ENCODE measurements around the gene ID4. TPM values are rescaled to one million over a fixed set of nuclear protein-coding genes. Genes with fewer than 3 reads are reported as not detected.
"Not testable (repeated sequence)": the region's sequence is repeated elsewhere in the genome, so short reads cannot be mapped to it uniquely, and the experiment has no call there.

Gene ID4
- total RNA-seq, 4 donors from 2014 or later = 60.2 to 158 (median 63.3) TPM

DNA sequence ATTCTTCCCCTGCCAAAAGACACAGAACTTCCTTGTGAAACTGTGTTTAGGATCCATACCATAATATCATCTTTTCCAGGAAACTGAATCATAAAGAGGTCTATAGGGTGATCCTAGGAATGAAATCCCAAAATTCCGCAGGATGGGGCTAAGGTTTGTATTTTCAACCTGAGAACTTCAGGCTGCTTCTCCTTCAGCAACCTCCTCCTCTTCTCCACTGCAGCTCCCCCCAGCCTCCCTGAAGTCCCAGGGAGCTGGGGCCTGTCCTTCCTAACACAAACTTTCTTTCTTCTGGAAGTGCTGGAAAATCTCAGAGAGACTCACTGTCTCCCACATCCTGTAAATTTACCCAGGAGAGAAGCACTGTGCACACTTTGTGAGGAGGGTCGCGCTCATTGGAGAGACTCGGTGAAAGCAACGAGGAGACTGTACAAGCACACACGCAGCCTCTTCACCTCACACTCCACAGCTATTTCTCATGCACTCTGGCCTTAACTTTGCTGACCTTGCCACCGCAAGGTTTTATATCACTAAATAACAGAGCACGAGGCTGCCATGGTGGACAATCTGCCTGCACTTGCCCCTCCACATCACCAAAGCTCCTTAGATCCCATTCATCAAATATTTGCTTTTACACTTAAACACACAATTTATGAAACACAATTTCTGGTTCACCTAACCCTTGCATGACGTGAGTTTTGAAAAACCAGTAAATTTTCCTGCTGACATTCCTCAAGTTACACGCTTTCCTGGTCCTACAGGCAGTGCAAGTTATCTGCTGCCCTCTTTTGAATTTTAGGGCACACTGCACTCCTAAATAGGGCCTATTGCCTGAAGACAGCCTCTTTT lies 14.3 kb downstream of the ID4 start:
- H3K4me1 ChIP-seq = peaks cover 6 to 36% (median 34%) of the 10 kb centered on the region in 4 donors
- H3K4me3 ChIP-seq = peak overlapping the region in 2 of 4 donors; percentile 13 to 25
- DNase-seq (ENCODE audit: extremely low spot score) = no peak
- H3K36me3 ChIP-seq = no peaks in the 10 kb centered on the region
- peak; percentile 89 to 93 (median 92) for TF ChIP-seq CTCF (IDR thresholded peaks at IDR 0.05)
- no peak for TF ChIP-seq POLR2A (IDR thresholded peaks at IDR 0.05; ENCODE audit: low read depth)
- H3K27ac ChIP-seq (replicated peaks in 1 of 4) = peak overlapping the region; percentile 66 to 82 (median 74)
- no peaks in the 10 kb centered on the region for H3K27me3 ChIP-seq
- WGBS = 24% methylated on average over 10 of the region's 10 CpGs
- intact Hi-C loops (cut with DNase I) = loop anchor here (2.0 to 10.0 kb wide), 4 partner anchors 39 to 1257 kb away; no protein-coding TSS in a partner anchor
- no peaks in the 10 kb centered on the region for H3K9me3 ChIP-seq

DNA sequence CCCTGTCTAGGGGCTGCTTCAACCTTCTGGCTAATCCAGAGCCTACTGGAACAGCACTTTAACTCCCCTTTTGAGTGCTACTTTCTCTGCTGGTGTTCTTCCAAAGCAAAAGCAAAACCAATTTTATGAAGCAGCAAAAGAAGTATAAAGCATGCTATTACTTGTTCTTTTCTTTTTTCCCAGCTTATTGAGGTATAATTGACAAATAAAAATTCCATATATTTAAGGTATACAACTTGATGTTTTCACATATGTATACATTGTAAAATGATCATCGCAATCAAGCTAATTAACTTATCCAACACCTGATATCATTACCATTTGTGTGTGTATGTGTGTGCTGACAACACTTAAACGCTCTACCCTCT lies 14.9 kb downstream of the ID4 start:
- Histone ChIP-seq H3K27ac (replicated peaks in 1 of 4) (peak overlapping the region in 3 of 4 donors; percentile 66 to 82 (median 75)), H3K4me3 (no peak overlapping the region), H3K27me3 (no peaks in the 10 kb centered on the region), H3K9me3 (no peaks in the 10 kb centered on the region), H3K4me1 (peaks cover 6 to 36% (median 34%) of the 10 kb centered on the region in 4 donors), H3K36me3 (no peaks in the 10 kb centered on the region)
- 95% methylated on average over 2 of the region's 2 CpGs for WGBS
- TF ChIP-seq CTCF (IDR thresholded peaks at IDR 0.05) = no peak
- TF ChIP-seq POLR2AphosphoS5 (IDR thresholded peaks at IDR 0.05) = no peak
- TF ChIP-seq POLR2A (IDR thresholded peaks at IDR 0.05; ENCODE audit: low read depth) = no peak
- no peak for TF ChIP-seq EP300 (IDR thresholded peaks at IDR 0.05)
- intact Hi-C loops (cut with DNase I) = loop anchor here (5.0 to 10.0 kb wide), 3 partner anchors 857 to 1257 kb away; no protein-coding TSS in a partner anchor
- no peak for DNase-seq (ENCODE audit: extremely low spot score)

- no peak for TF ChIP-seq POLR2A (IDR thresholded peaks at IDR 0.05; ENCODE audit: low read depth)
- no peak for TF ChIP-seq CTCF (IDR thresholded peaks at IDR 0.05)
- no peak for TF ChIP-seq EP300 (IDR thresholded peaks at IDR 0.05)
- TF ChIP-seq POLR2AphosphoS5 (IDR thresholded peaks at IDR 0.05) = no peak
- H3K4me1 ChIP-seq = peaks cover 6 to 36% (median 34%) of the 10 kb centered on the region in 4 donors
- H3K36me3 ChIP-seq = no peaks in the 10 kb centered on the region
- no peaks in the 10 kb centered on the region for H3K27me3 ChIP-seq
- no peaks in the 10 kb centered on the region for H3K9me3 ChIP-seq
- 78% methylated on average over 6 of the region's 6 CpGs for WGBS
- DNase-seq (ENCODE audit: extremely low spot score) = no peak
- H3K27ac ChIP-seq (replicated peaks in 1 of 4) = no peak overlapping the region
- intact Hi-C loops (cut with DNase I) = loop anchor here (5.0 to 10.0 kb wide), 3 partner anchors 858 to 1258 kb away; no protein-coding TSS in a partner anchor
- no peak overlapping the region for H3K4me3 ChIP-seq
Observed at GRCh38 chr6:19852927-19853326, 15.8 kb downstream of the ID4 start.

- 97% methylated on average over 16 of the region's 43 CpGs for WGBS
- intact Hi-C loops (cut with DNase I) = loop anchor here (5.0 to 10.0 kb wide), 4 partner anchors 832 to 1260 kb away; no protein-coding TSS in a partner anchor
- not testable (repeated sequence) for H3K27me3 ChIP-seq; H3K9me3 ChIP-seq; H3K27ac ChIP-seq (replicated peaks in 1 of 4); H3K4me3 ChIP-seq; H3K36me3 ChIP-seq; DNase-seq (ENCODE audit: extremely low spot score)
- peaks cover 6 to 30% (median 23%) of the 10 kb centered on the region in 4 donors for H3K4me1 ChIP-seq
Observed at GRCh38 chr6:19854421-19855015, 17.3 kb downstream of the ID4 start.

DNA sequence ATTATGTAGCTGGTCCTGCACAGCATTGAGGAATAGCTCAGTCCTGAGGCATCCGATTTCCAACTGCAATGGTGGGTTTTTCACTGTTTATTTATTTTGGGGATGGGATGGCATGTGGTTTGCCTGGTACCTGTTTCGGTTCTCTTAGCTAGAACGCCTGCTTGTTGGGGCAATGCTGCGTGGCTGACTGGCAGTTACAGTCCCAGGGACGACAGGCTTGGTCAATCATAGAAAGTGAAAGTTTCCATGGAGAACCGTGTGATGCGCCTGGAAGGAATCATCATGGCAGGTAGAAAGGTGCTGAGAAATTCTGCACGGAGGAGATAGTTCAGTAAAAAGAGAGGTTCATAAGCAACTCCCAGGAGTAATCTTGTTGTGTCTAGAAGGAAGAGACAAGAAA lies 18.4 kb downstream of the ID4 start:
- TF ChIP-seq CTCF (IDR thresholded peaks at IDR 0.05) (no peak), EP300 (IDR thresholded peaks at IDR 0.05) (no peak), POLR2AphosphoS5 (IDR thresholded peaks at IDR 0.05) (no peak), POLR2A (IDR thresholded peaks at IDR 0.05; ENCODE audit: low read depth) (no peak)
- H3K27ac ChIP-seq (replicated peaks in 1 of 4) = no peak overlapping the region
- no peaks in the 10 kb centered on the region for H3K9me3 ChIP-seq
- no peaks in the 10 kb centered on the region for H3K27me3 ChIP-seq
- no peak for DNase-seq (ENCODE audit: extremely low spot score)
- peaks cover 6 to 20% (median 13%) of the 10 kb centered on the region in 4 donors for H3K4me1 ChIP-seq
- no peaks in the 10 kb centered on the region for H3K36me3 ChIP-seq
- intact Hi-C loops (cut with DNase I) = loop anchor here (5.0 to 10.0 kb wide), 3 partner anchors 833 to 1261 kb away; no protein-coding TSS in a partner anchor
- WGBS = 84% methylated on average over 8 of the region's 8 CpGs
- no peak overlapping the region for H3K4me3 ChIP-seq
